ENCODE results near the gene PCDHGA2.
"Not testable (repeated sequence)": the region's sequence is repeated elsewhere in the genome, so short reads cannot be mapped to it uniquely, and the experiment has no call there.

DNA sequence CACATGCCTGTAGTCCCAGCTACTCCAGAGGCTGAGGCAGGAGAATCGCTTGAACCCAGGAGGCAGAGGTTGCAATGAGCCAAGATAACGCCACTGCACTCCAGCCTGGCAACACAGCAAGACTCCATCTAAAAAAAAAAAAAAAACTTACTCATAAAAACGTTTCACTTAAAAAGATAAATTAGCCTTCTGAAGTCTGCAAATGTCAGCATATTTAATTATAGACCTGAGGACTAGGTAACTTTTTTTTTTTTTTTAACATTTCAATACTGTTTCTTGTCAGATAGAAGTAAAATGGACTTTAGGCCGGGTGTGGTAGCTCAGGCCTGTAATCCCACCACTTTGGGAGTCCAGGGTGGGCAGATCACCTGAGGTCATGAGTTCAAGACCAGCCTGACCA is 21.6 kb upstream of the PCDHGA2 start:
- TF ChIP-seq CEBPB (IDR thresholded peaks at IDR 0.05); CTCF (IDR thresholded peaks at IDR 0.05); MAZ (IDR thresholded peaks at IDR 0.05; ENCODE audit: borderline replicate concordance, low read depth, low read length); ZFP36 (IDR thresholded peaks at IDR 0.05; ENCODE audit: borderline replicate concordance, partially characterized antibody); CHD4 (IDR thresholded peaks at IDR 0.05; ENCODE audit: borderline replicate concordance); ATOH8 (CRISPR knock-in tag; IDR thresholded peaks at IDR 0.05; ENCODE audit: low read depth); POLR2A (IDR thresholded peaks at IDR 0.05; ENCODE audit: low read length); RAD21 (conservative IDR thresholded peaks at IDR 0.05 in 1 of 2, IDR thresholded peaks at IDR 0.05 in 1 of 2): not testable (repeated sequence)
- TF ChIP-seq, protein P1, sequence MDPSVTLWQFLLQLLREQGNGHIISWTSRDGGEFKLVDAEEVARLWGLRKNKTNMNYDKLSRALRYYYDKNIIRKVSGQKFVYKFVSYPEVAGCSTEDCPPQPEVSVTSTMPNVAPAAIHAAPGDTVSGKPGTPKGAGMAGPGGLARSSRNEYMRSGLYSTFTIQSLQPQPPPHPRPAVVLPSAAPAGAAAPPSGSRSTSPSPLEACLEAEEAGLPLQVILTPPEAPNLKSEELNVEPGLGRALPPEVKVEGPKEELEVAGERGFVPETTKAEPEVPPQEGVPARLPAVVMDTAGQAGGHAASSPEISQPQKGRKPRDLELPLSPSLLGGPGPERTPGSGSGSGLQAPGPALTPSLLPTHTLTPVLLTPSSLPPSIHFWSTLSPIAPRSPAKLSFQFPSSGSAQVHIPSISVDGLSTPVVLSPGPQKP (IDR thresholded peaks at IDR 0.05; ENCODE audit: low read depth, low read length), result not testable (repeated sequence)
- TF ChIP-seq, protein P2, sequence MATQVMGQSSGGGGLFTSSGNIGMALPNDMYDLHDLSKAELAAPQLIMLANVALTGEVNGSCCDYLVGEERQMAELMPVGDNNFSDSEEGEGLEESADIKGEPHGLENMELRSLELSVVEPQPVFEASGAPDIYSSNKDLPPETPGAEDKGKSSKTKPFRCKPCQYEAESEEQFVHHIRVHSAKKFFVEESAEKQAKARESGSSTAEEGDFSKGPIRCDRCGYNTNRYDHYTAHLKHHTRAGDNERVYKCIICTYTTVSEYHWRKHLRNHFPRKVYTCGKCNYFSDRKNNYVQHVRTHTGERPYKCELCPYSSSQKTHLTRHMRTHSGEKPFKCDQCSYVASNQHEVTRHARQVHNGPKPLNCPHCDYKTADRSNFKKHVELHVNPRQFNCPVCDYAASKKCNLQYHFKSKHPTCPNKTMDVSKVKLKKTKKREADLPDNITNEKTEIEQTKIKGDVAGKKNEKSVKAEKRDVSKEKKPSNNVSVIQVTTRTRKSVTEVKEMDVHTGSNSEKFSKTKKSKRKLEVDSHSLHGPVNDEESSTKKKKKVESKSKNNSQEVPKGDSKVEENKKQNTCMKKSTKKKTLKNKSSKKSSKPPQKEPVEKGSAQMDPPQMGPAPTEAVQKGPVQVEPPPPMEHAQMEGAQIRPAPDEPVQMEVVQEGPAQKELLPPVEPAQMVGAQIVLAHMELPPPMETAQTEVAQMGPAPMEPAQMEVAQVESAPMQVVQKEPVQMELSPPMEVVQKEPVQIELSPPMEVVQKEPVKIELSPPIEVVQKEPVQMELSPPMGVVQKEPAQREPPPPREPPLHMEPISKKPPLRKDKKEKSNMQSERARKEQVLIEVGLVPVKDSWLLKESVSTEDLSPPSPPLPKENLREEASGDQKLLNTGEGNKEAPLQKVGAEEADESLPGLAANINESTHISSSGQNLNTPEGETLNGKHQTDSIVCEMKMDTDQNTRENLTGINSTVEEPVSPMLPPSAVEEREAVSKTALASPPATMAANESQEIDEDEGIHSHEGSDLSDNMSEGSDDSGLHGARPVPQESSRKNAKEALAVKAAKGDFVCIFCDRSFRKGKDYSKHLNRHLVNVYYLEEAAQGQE (IDR thresholded peaks at IDR 0.05), result not testable (repeated sequence)
- TF ChIP-seq, protein P3, sequence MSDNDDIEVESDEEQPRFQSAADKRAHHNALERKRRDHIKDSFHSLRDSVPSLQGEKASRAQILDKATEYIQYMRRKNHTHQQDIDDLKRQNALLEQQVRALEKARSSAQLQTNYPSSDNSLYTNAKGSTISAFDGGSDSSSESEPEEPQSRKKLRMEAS (IDR thresholded peaks at IDR 0.05), result not testable (repeated sequence)

Data from A549 (cell line).